GM12801 (cell line): ENCODE results near the gene FRAS1.

Source experiments
- CTCF ChIP-seq: IDR thresholded peaks from one replicate; pipeline ENCODE4 v1.5.1; 2011; ENCODE audit warnings: control low read depth; ENCODE audit not compliant: insufficient read length; ENCODE audit errors: extremely low read depth

The FRAS1 gene

GRCh38 chr4:78095081-78095480 lies 38.0 kb downstream of the FRAS1 start:
- no peak for TF ChIP-seq CTCF

- no peak for TF ChIP-seq CTCF
Observed at GRCh38 chr4:78099058-78099457, 41.9 kb downstream of the FRAS1 start.

GRCh38 chr4:78100060-78100459 lies 42.9 kb downstream of the FRAS1 start:
- TF ChIP-seq CTCF, result no peak

GRCh38 chr4:78119698-78120097 lies 62.6 kb downstream of the FRAS1 start:
- no peak for TF ChIP-seq CTCF

- TF ChIP-seq CTCF, result no peak
Observed at GRCh38 chr4:78120144-78120880, 63.2 kb downstream of the FRAS1 start.

GRCh38 chr4:78121338-78121904 lies 64.3 kb downstream of the FRAS1 start:
- no peak for TF ChIP-seq CTCF

- TF ChIP-seq CTCF, result no peak
Observed at GRCh38 chr4:78129383-78130108, 72.4 kb downstream of the FRAS1 start.
